ENCODE results near the gene TEPSIN.

GRCh38 chr17:81181811-81182185 lies 57.1 kb downstream of the TEPSIN start:
- TF ChIP-seq RAD21 (conservative IDR thresholded peaks at IDR 0.05) = no peak
- no peak for TF ChIP-seq CTCF (IDR thresholded peaks at IDR 0.05; ENCODE audit: poor library complexity, severe bottlenecking)
